Natural killer cell (primary cell): ENCODE results near the gene SCN7A. TPM values are rescaled to one million over a fixed set of nuclear protein-coding genes. Genes with fewer than 3 reads are reported as not detected.

Experiments
- ATAC-seq, 3 donors: fragments of 150-1000 bp in 2 of 3; fragments of 200-7000 bp in 1 of 3; cut with Tn5 transposase; 1 replicate in 1 of 3; 2 replicates in 2 of 3; pipeline ENCODE4 v1.10.0; 2021; ENCODE audit warnings: mild to moderate bottlenecking in 2 of 3, moderate library complexity in 2 of 3
- DNase-seq, 2 donors: peaks; one replicate each; pipeline versions ENCODE4 v3.0.0 to v3.0.0-alpha.2; 2013 to 2021; ENCODE audit warnings: mixed read lengths in 1 of 2
- H3K27ac ChIP-seq: one replicate; pipeline ENCODE4 v1.5.1; 2013; ENCODE audit warnings: mild to moderate bottlenecking, low read length
- H3K27me3 ChIP-seq: one replicate; pipeline ENCODE4 v1.6.1; 2013; ENCODE audit warnings: low read length; ENCODE audit not compliant: control insufficient read depth, insufficient read depth
- H3K36me3 ChIP-seq: one replicate; pipeline ENCODE4 v1.6.1; 2013; ENCODE audit warnings: low read length; ENCODE audit not compliant: control insufficient read depth, insufficient read depth
- H3K4me1 ChIP-seq: one replicate; pipeline ENCODE4 v1.6.1; 2013; ENCODE audit warnings: low read length; ENCODE audit not compliant: control insufficient read depth, insufficient read depth
- H3K4me3 ChIP-seq: one replicate; pipeline ENCODE4 v1.5.1; 2013; ENCODE audit warnings: low read length
- H3K9me3 ChIP-seq: one replicate; pipeline ENCODE4 v1.6.1; 2013; ENCODE audit warnings: low read length; ENCODE audit not compliant: control insufficient read depth, insufficient read depth
- H3K27ac Mint-ChIP-seq, 2 donors: one replicate each; pipeline ENCODE4 v1.8.0; 2022; ENCODE audit warnings: mild to moderate bottlenecking in 2 of 2, mixed read lengths in 2 of 2, moderate library complexity in 1 of 2
- H3K27me3 Mint-ChIP-seq, 2 donors: one replicate each; pipeline ENCODE4 v1.8.0; 2022; ENCODE audit warnings: low read depth in 2 of 2, mixed read lengths in 2 of 2
- H3K36me3 Mint-ChIP-seq: one replicate; pipeline ENCODE4 v1.8.0; 2022; ENCODE audit warnings: mixed read lengths
- H3K4me1 Mint-ChIP-seq, 2 donors: one replicate each; pipeline ENCODE4 v1.8.0; 2022; ENCODE audit warnings: mixed read lengths in 2 of 2
- H3K4me3 Mint-ChIP-seq: one replicate; pipeline ENCODE4 v1.8.0; 2022; ENCODE audit warnings: mild to moderate bottlenecking, moderate library complexity, mixed read lengths
- H3K9me3 Mint-ChIP-seq, 2 donors: one replicate each; pipeline ENCODE4 v1.8.0; 2022; ENCODE audit warnings: mixed read lengths in 2 of 2
- WGBS: methylation state at CpG from one replicate; pipeline ENCODE4 v1.1.7; 2013; ENCODE audit warnings: missing lambda C conversion rate; ENCODE audit not compliant: insufficient coverage; 5-methylcytosine and 5-hydroxymethylcytosine counted together
- intact Hi-C: fragments of 100-400 bp; cut with micrococcal nuclease; formaldehyde crosslinking; loops from one replicate; pipeline ENCODE4 v1.14.2; 2022
- total RNA-seq, 4 donors: library from RNA; stranded (reverse); fragments of 120-200 nt in 1 of 4; gene quantifications; one replicate each; pipeline versions ENCODE4 v1.2.3 to v1.2.4, GENCODE V29; 2013 to 2022
- TF ChIP-seq, protein P1 (sequence below): fragments of 200-600 bp; IDR thresholded peaks from one replicate; pipeline ENCODE4 v1.8.0; 2022; ENCODE audit warnings: antibody characterized with exemption

SCN7A gene
- total RNA-seq, 3 donors from 2014 or later (not counting 1 experiment from before 2014, with no cell fraction given) = not detected

DNA sequence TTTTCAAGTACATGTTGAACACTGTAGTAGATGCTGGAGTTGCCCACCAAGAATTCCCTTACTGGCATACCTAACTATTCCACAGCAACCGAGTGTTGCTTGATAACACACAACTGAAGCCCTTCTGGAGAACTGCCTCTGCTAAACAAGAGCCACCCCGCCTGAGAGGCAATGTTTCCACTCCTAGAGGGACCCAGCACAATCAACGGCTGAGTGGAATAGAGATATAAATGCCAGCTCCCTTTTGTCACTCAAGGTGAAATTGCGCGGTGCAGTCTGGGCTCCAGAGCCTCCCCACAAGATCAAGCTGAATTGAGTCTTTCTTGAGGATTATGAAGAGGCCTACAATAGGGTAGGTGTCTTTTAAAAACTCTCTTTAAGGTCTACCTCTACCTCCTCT lies 69.2 kb downstream of the SCN7A start:
- Histone ChIP-seq H3K9me3 (no peaks in the 10 kb centered on the region), H3K36me3 (no peaks in the 10 kb centered on the region), H3K27ac (no peak overlapping the region), H3K4me1 (no peaks in the 10 kb centered on the region), H3K4me3 (no peak overlapping the region), H3K27me3 (no peaks in the 10 kb centered on the region)
- intact Hi-C loops = no loop called here
- Mint-ChIP-seq H3K9me3 (peaks cover 0 to 4% of the 10 kb centered on the region in 2 donors), H3K4me1 (no peaks in the 10 kb centered on the region), H3K27me3 (no peaks in the 10 kb centered on the region), H3K27ac (no peak overlapping the region), H3K4me3 (no peak overlapping the region), H3K36me3 (no peaks in the 10 kb centered on the region)
- DNase-seq (no peak), ATAC-seq (no peak)
- 93% methylated on average over 5 of the region's 5 CpGs for WGBS
- TF ChIP-seq, protein P1, sequence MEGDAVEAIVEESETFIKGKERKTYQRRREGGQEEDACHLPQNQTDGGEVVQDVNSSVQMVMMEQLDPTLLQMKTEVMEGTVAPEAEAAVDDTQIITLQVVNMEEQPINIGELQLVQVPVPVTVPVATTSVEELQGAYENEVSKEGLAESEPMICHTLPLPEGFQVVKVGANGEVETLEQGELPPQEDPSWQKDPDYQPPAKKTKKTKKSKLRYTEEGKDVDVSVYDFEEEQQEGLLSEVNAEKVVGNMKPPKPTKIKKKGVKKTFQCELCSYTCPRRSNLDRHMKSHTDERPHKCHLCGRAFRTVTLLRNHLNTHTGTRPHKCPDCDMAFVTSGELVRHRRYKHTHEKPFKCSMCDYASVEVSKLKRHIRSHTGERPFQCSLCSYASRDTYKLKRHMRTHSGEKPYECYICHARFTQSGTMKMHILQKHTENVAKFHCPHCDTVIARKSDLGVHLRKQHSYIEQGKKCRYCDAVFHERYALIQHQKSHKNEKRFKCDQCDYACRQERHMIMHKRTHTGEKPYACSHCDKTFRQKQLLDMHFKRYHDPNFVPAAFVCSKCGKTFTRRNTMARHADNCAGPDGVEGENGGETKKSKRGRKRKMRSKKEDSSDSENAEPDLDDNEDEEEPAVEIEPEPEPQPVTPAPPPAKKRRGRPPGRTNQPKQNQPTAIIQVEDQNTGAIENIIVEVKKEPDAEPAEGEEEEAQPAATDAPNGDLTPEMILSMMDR = no peak

- DNase-seq (no peak), ATAC-seq (no peak)
- no peak overlapping the region for H3K27ac ChIP-seq
- no peaks in the 10 kb centered on the region for H3K36me3 Mint-ChIP-seq
- H3K4me1 ChIP-seq = no peaks in the 10 kb centered on the region
- H3K4me3 ChIP-seq = no peak overlapping the region
- H3K27me3 ChIP-seq = no peaks in the 10 kb centered on the region
- intact Hi-C loops = no loop called here
- no peaks in the 10 kb centered on the region for H3K36me3 ChIP-seq
- H3K4me1 Mint-ChIP-seq = no peaks in the 10 kb centered on the region
- no peaks in the 10 kb centered on the region for H3K27me3 Mint-ChIP-seq
- H3K9me3 ChIP-seq = no peaks in the 10 kb centered on the region
- no peak overlapping the region for H3K27ac Mint-ChIP-seq
- WGBS = 84% methylated on average over 2 of the region's 2 CpGs
- TF ChIP-seq, protein P1 = no peak
- H3K4me3 Mint-ChIP-seq = no peak overlapping the region
- peaks cover 0 to 4% of the 10 kb centered on the region in 2 donors for H3K9me3 Mint-ChIP-seq
These were observed 74.5 kb downstream of the SCN7A start for GRCh38 chr2:166419616-166419934.

DNA sequence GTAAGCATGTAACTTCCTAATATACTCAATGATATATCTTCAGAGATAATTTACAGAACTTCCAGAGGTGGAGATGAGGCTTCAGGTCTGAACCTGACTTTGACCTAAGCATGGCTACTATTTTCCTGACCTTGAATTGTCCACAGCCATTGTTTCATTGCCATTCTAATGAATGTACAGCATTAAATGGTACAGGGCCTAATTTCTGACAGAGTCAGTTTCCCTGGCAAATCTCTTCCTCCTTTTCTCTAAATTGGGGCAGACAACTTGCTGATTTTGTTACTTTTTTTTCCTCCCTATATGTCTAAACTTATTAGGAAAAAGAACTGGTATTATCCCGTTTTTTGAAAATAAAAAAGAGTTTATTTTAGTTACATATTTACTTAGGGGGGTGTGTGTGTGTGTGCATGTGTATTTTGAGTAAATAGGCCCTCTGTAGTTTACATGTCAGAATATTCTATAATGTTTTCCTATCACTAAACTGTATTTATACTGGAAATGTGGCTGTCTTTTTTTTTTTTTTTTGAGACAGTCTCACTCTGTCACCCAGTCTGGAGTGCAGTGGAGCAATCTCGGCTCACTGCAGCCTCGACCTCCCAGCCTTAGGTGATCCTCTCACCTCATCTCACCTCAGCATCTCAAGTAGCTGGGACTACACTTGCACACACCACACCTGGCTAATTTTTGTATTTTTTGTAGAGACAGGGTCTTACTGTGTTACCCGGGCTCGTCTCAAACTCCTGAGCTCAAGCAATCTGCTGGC lies 75.0 kb downstream of the SCN7A start:
- H3K27me3 ChIP-seq = no peaks in the 10 kb centered on the region
- Mint-ChIP-seq H3K9me3 (peaks cover 0 to 4% of the 10 kb centered on the region in 2 donors), H3K27ac (no peak overlapping the region), H3K27me3 (no peaks in the 10 kb centered on the region), H3K36me3 (no peaks in the 10 kb centered on the region), H3K4me1 (no peaks in the 10 kb centered on the region), H3K4me3 (no peak overlapping the region)
- no peaks in the 10 kb centered on the region for H3K4me1 ChIP-seq
- H3K36me3 ChIP-seq = no peaks in the 10 kb centered on the region
- 87% methylated on average over 4 of the region's 5 CpGs for WGBS
- H3K9me3 ChIP-seq = no peaks in the 10 kb centered on the region
- DNase-seq (no peak), ATAC-seq (no peak)
- H3K4me3 ChIP-seq = no peak overlapping the region
- intact Hi-C loops = no loop called here
- H3K27ac ChIP-seq = no peak overlapping the region
- TF ChIP-seq, protein P1 = no peak

- Mint-ChIP-seq H3K36me3 (no peaks in the 10 kb centered on the region), H3K4me1 (no peaks in the 10 kb centered on the region), H3K9me3 (peaks cover 0 to 2% of the 10 kb centered on the region in 2 donors), H3K27me3 (no peaks in the 10 kb centered on the region), H3K27ac (no peak overlapping the region), H3K4me3 (no peak overlapping the region)
- TF ChIP-seq, protein P1 = no peak
- Histone ChIP-seq H3K4me1 (no peaks in the 10 kb centered on the region), H3K27ac (no peak overlapping the region), H3K4me3 (no peak overlapping the region), H3K36me3 (no peaks in the 10 kb centered on the region), H3K9me3 (no peaks in the 10 kb centered on the region), H3K27me3 (no peaks in the 10 kb centered on the region)
- intact Hi-C loops = no loop called here
- 46% methylated on average over 1 of the region's 2 CpGs for WGBS
- ATAC-seq (no peak), DNase-seq (no peak)
These were observed 76.4 kb downstream of the SCN7A start for GRCh38 chr2:166417669-166418068.
